GM23338 (cell line): ENCODE measurements around the gene TMPRSS5. TPM values are rescaled to one million over a fixed set of nuclear protein-coding genes. Genes with fewer than 3 reads are reported as not detected.

Source experiments
- CREB1 ChIP-seq: fragments of 250-450 bp; sonication (Bioruptor Pico); IDR thresholded peaks from 2 replicates; pipeline ENCODE4 v1.5.0; 2020; ENCODE audit warnings: low read depth, mild to moderate bottlenecking, moderate library complexity
- EZH2 ChIP-seq: fragments of 200-600 bp; sonication (generic); IDR thresholded peaks from one replicate; pipeline ENCODE4 v1.8.0; 2017; ENCODE audit warnings: antibody characterized with exemption, mild to moderate bottlenecking, low read depth; ENCODE audit not compliant: unreplicated experiment
- EZH2phosphoT487 ChIP-seq: fragments of 200-600 bp; sonication (generic); IDR thresholded peaks from one replicate; pipeline ENCODE4 v1.8.1; 2018; ENCODE audit warnings: antibody characterized with exemption; ENCODE audit not compliant: unreplicated experiment
- NANOG ChIP-seq: IDR thresholded peaks from 2 replicates; pipeline ENCODE4 v1.6.1; 2016; ENCODE audit warnings: antibody characterized with exemption, borderline replicate concordance
- REST ChIP-seq: IDR thresholded peaks from one replicate; pipeline ENCODE4 v1.6.1; 2018; ENCODE audit warnings: antibody characterized with exemption; ENCODE audit not compliant: unreplicated experiment
- STAT1 ChIP-seq: IDR thresholded peaks from one replicate; pipeline ENCODE4 v1.6.1; 2016; ENCODE audit warnings: antibody characterized with exemption; ENCODE audit not compliant: unreplicated experiment
- ZNF331 ChIP-seq: fragments of 250-450 bp; sonication (Bioruptor Pico); IDR thresholded peaks from 2 replicates; pipeline ENCODE4 v1.5.0; 2020; ENCODE audit warnings: low read depth, mild to moderate bottlenecking, moderate library complexity
- ZNF462 ChIP-seq: fragments of 250-450 bp; sonication (Bioruptor Pico); IDR thresholded peaks from 2 replicates; pipeline ENCODE4 v1.5.0; 2020; ENCODE audit warnings: mild to moderate bottlenecking, moderate library complexity
- polyA plus RNA-seq: library from polyadenylated mRNA; unstranded; fragments of >200 nt; fragmentation: Nextera tagmentation; extraction: Ambion mirVana; gene quantifications from 2 replicates; pipeline ENCODE4 v1.2.1, GENCODE V29; 2016
- total RNA-seq: library from RNA; depleted of rRNA; stranded (reverse); fragments of >200 nt; shearing (Covaris generic); gene quantifications from 2 replicates; pipeline ENCODE4 v1.2.3, GENCODE V29; 2014
- TF ChIP-seq, protein P1 (sequence below): IDR thresholded peaks from 2 replicates; pipeline ENCODE4 v1.6.1; 2016; ENCODE audit warnings: antibody characterized with exemption

Gene TMPRSS5
- total and polyA plus RNA-seq, 2 experiments from 2014 or later = not detected

- no peak for TF ChIP-seq ZNF462 (CRISPR knock-in tag)
- TF ChIP-seq EZH2phosphoT487 = no peak
- TF ChIP-seq CREB1 = no peak
- TF ChIP-seq STAT1 = no peak
- TF ChIP-seq REST = no peak
- no peak for TF ChIP-seq NANOG
- TF ChIP-seq, protein P1, sequence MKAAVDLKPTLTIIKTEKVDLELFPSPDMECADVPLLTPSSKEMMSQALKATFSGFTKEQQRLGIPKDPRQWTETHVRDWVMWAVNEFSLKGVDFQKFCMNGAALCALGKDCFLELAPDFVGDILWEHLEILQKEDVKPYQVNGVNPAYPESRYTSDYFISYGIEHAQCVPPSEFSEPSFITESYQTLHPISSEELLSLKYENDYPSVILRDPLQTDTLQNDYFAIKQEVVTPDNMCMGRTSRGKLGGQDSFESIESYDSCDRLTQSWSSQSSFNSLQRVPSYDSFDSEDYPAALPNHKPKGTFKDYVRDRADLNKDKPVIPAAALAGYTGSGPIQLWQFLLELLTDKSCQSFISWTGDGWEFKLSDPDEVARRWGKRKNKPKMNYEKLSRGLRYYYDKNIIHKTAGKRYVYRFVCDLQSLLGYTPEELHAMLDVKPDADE = no peak
- no peak for TF ChIP-seq ZNF331
- TF ChIP-seq EZH2 = no peak
Observed at GRCh38 chr11:113667801-113668200, 38.3 kb downstream of the TMPRSS5 start (continued).
